Uterus (tissue), 4 donors: ENCODE data around the gene RPL27A. TPM values are rescaled to one million over a fixed set of nuclear protein-coding genes. Genes with fewer than 3 reads are reported as not detected.

Experiments used
- DNase-seq, 2 donors: peaks; one replicate each; pipeline ENCODE4 v3.0.0-alpha.2; 2019 to 2020
- H3K27ac ChIP-seq, 2 donors: fragments of 200-600 bp; sonication (generic); 1 replicate in 1 of 2; 2 replicates in 1 of 2; pipeline ENCODE4 v1.5.1; 2016 to 2018
- H3K27me3 ChIP-seq, 2 donors: fragments of 200-600 bp; sonication (generic); one replicate each; pipeline ENCODE4 v1.5.1; 2018 to 2019; ENCODE audit warnings: control low read depth in 1 of 2
- H3K36me3 ChIP-seq, 2 donors: fragments of 200-600 bp; sonication (generic); one replicate each; pipeline ENCODE4 v1.5.1; 2019; ENCODE audit warnings: control low read depth in 1 of 2
- H3K4me1 ChIP-seq, 2 donors: fragments of 200-600 bp; sonication (generic); one replicate each; pipeline ENCODE4 v1.5.1; 2018 to 2019; ENCODE audit warnings: control low read depth in 1 of 2
- H3K4me3 ChIP-seq, 2 donors: fragments of 200-600 bp; sonication (generic); 1 replicate in 1 of 2; 2 replicates in 1 of 2; pipeline ENCODE4 v1.5.1; 2018 to 2019; ENCODE audit warnings: mild to moderate bottlenecking in 1 of 2
- H3K9me3 ChIP-seq, 2 donors: fragments of 200-600 bp; sonication (generic); one replicate each; pipeline ENCODE4 v1.5.1; 2019; ENCODE audit warnings: control low read depth in 1 of 2
- POLR2A ChIP-seq, 2 donors: fragments of 450-650 bp; IDR thresholded peaks; one replicate each; pipeline ENCODE4 v1.6.1; 2016; ENCODE audit warnings: antibody characterized with exemption in 2 of 2, mild to moderate bottlenecking in 1 of 2, moderate library complexity in 1 of 2
- intact Hi-C: fragments of 100-400 bp; cut with DNase I; formaldehyde crosslinking; loops from one replicate; pipeline ENCODE4 v1.15.1; 2023; ENCODE audit warnings: low total_unique reads
- total RNA-seq, 4 donors: library from RNA; depleted of rRNA in 3 of 4; stranded (reverse); fragments of >200 nt in 3 of 4; gene quantifications; one replicate each; pipeline versions ENCODE4 v1.1.0 to v1.2.4, GENCODE V29; 2014 to 2023
- TF ChIP-seq, protein P1 (sequence below), 4 experiments: fragments of 200-600 bp in 2 of 4; fragments of 450-650 bp in 2 of 4; sonication (generic) in 2 of 4; IDR thresholded peaks; one replicate each; pipeline ENCODE4 v1.5.1; 2016 to 2019; ENCODE audit warnings: antibody characterized with exemption in 4 of 4, mild to moderate bottlenecking in 2 of 4, moderate library complexity in 1 of 4
- donor health status: DM: yes; HTN: yes; CAD: no.

Gene RPL27A
- total RNA-seq, 4 donors from 2014 or later = 505 to 3,151 (median 1,895) TPM

DNA sequence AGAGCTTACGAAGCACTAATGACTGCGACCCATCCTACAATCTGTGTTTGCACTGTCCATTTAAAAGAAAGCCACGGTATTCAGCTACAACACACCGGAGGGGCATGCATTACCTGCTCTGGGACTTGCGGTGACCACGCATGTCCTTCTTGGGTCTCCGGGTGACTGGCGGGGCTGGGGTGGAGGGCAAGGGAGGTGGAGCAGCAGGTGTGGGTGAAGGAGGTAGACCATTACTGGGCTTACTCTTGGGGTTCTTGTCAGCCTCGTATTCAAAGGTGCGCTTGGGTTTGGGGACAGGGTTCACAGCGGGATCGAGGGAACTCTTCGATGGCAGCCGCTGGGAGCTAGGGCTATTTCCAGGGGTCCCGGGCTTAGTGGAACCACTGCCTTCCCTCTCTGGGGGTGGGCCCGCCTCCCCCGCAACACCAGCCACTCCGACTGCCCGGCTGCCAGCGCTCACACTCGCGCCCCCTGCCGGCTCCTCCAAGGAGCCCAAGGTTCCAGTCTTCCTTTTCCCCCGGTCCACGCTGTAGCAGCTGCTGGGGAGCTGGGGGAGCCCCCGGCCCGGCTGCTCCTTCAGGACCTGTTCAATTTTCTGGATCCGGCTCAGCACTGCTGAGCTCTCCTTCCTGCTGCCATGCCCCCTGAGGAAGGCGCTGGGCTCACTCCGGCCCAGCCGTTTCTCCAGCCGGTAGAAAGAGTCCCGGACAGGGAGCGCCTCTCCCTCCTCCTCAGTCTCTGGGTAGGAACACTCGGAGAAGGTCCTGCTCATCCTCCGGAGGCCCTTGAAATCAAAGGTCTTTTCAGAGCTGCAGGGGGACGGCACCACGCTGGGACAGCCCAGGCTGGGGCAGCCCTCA is 47.5 kb downstream of the RPL27A start:
- H3K36me3 ChIP-seq = no peaks in the 10 kb centered on the region
- peaks cover 27% of the 10 kb centered on the region in 2 donors for H3K4me1 ChIP-seq
- H3K9me3 ChIP-seq = no peaks in the 10 kb centered on the region
- peak overlapping the region; percentile 94 to 99 for H3K27ac ChIP-seq
- no peak overlapping the region for H3K4me3 ChIP-seq
- intact Hi-C loops = no loop called here
- H3K27me3 ChIP-seq = no peaks in the 10 kb centered on the region
- no peak for DNase-seq
- TF ChIP-seq, protein P1, sequence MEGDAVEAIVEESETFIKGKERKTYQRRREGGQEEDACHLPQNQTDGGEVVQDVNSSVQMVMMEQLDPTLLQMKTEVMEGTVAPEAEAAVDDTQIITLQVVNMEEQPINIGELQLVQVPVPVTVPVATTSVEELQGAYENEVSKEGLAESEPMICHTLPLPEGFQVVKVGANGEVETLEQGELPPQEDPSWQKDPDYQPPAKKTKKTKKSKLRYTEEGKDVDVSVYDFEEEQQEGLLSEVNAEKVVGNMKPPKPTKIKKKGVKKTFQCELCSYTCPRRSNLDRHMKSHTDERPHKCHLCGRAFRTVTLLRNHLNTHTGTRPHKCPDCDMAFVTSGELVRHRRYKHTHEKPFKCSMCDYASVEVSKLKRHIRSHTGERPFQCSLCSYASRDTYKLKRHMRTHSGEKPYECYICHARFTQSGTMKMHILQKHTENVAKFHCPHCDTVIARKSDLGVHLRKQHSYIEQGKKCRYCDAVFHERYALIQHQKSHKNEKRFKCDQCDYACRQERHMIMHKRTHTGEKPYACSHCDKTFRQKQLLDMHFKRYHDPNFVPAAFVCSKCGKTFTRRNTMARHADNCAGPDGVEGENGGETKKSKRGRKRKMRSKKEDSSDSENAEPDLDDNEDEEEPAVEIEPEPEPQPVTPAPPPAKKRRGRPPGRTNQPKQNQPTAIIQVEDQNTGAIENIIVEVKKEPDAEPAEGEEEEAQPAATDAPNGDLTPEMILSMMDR (IDR thresholded peaks at IDR 0.05) = no peak
- TF ChIP-seq POLR2A (IDR thresholded peaks at IDR 0.05) = no peak

GRCh38 chr11:8730697-8731020 is 48.1 kb downstream of the RPL27A start:
- DNase-seq = no peak

GRCh38 chr11:8731647-8732323 is 49.2 kb downstream of the RPL27A start:
- intact Hi-C loops = no loop called here
- no peak for TF ChIP-seq POLR2A (IDR thresholded peaks at IDR 0.05)
- TF ChIP-seq, protein P1 (IDR thresholded peaks at IDR 0.05) = no peak
- DNase-seq = no peak
- Histone ChIP-seq H3K9me3 (no peaks in the 10 kb centered on the region), H3K4me1 (peaks cover 27 to 37% of the 10 kb centered on the region in 2 donors), H3K27ac (peak overlapping the region; percentile 94 to 99), H3K27me3 (no peaks in the 10 kb centered on the region), H3K36me3 (no peaks in the 10 kb centered on the region), H3K4me3 (no peak overlapping the region)

More at GRCh38 chr11:8730697-8731020, 48.1 kb downstream of the RPL27A start:
- H3K27me3 ChIP-seq = no peaks in the 10 kb centered on the region
- peaks cover 27% of the 10 kb centered on the region in 2 donors for H3K4me1 ChIP-seq
- peak overlapping the region; percentile 94 to 99 for H3K27ac ChIP-seq
- TF ChIP-seq POLR2A (IDR thresholded peaks at IDR 0.05) = no peak
- TF ChIP-seq, protein P1 (IDR thresholded peaks at IDR 0.05) = no peak
- no peaks in the 10 kb centered on the region for H3K36me3 ChIP-seq
- intact Hi-C loops = no loop called here
- H3K9me3 ChIP-seq = no peaks in the 10 kb centered on the region
- no peak overlapping the region for H3K4me3 ChIP-seq

GRCh38 chr11:8732324-8732670 is 49.7 kb downstream of the RPL27A start:
- DNase-seq = no peak
- Histone ChIP-seq H3K4me1 (peaks cover 27 to 40% of the 10 kb centered on the region in 2 donors), H3K27ac (peak overlapping the region; percentile 94 to 99), H3K9me3 (no peaks in the 10 kb centered on the region), H3K4me3 (no peak overlapping the region), H3K27me3 (no peaks in the 10 kb centered on the region), H3K36me3 (no peaks in the 10 kb centered on the region)
- intact Hi-C loops = no loop called here
- TF ChIP-seq, protein P1 (IDR thresholded peaks at IDR 0.05) = no peak
- TF ChIP-seq POLR2A (IDR thresholded peaks at IDR 0.05) = no peak

DNA sequence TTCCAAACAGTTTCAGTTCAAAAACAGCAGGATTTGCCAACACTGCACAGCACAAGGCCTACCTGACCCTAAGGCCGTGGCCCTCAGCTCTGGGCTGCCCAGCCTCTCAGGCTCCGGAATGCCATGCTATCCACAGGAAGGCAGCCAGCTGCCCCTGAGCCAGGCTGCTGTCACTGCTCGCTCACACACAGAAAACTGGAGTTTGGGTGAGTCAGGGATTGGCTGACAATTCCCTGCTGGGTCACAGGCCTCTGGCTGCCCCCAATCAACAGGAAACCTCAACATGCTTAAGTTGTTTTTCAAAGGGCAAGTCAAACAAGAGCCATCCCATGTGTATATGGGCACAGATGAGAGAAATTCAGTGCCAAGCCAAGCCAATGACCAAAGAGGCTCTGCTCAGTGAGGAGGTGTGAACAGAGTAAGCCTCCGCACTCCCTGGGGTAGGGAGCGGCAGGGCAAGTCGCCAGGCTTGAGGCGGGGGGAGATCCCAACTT is 50.2 kb downstream of the RPL27A start:
- intact Hi-C loops = no loop called here
- DNase-seq = peak; percentile 75
- peak overlapping the region; percentile 94 to 99 for H3K27ac ChIP-seq
- H3K27me3 ChIP-seq = no peaks in the 10 kb centered on the region
- H3K4me1 ChIP-seq = peaks cover 27 to 40% of the 10 kb centered on the region in 2 donors
- H3K4me3 ChIP-seq = no peak overlapping the region
- TF ChIP-seq POLR2A (IDR thresholded peaks at IDR 0.05) = no peak
- TF ChIP-seq, protein P1 (IDR thresholded peaks at IDR 0.05) = no peak
- no peaks in the 10 kb centered on the region for H3K9me3 ChIP-seq
- no peaks in the 10 kb centered on the region for H3K36me3 ChIP-seq
